HFF-Myc (cell line): ENCODE measurements around the gene MAEA.

Experiments used
- DNase-seq: peaks from one replicate; pipeline ENCODE4 v3.0.0-alpha.2; 2011; ENCODE audit warnings: low read depth; ENCODE audit errors: extremely low read depth
- H3K4me3 ChIP-seq: replicated peaks from 2 replicates; pipeline ENCODE4 v1.5.1; 2011; ENCODE audit warnings: low read depth, mild to moderate bottlenecking, control low read depth, low read length
- CTCF ChIP-seq: IDR thresholded peaks from 2 replicates; pipeline ENCODE4 v1.5.1; 2012; ENCODE audit warnings: mild to moderate bottlenecking, low read depth, low read length, control low read depth; ENCODE audit errors: missing control alignments

Gene MAEA

GRCh38 chr4:1338752-1339414, 49.2 kb downstream of the MAEA start:
- no peak for DNase-seq
- TF ChIP-seq CTCF: no peak
- no peak overlapping the region for H3K4me3 ChIP-seq

- no peak for TF ChIP-seq CTCF
- DNase-seq: no peak
- H3K4me3 ChIP-seq: no peak overlapping the region
Measured at GRCh38 chr4:1339489-1339888, 49.8 kb downstream of the MAEA start.

GRCh38 chr4:1340181-1340747, 50.6 kb downstream of the MAEA start:
- H3K4me3 ChIP-seq: no peak overlapping the region
- TF ChIP-seq CTCF: no peak
- DNase-seq: no peak

GRCh38 chr4:1340861-1341260, 51.2 kb downstream of the MAEA start:
- DNase-seq: no peak
- H3K4me3 ChIP-seq: no peak overlapping the region
- TF ChIP-seq CTCF: no peak

GRCh38 chr4:1342003-1342402, 52.3 kb downstream of the MAEA start:
- no peak for TF ChIP-seq CTCF
- H3K4me3 ChIP-seq: no peak overlapping the region
- DNase-seq: no peak

- no peak overlapping the region for H3K4me3 ChIP-seq
- no peak for TF ChIP-seq CTCF
- DNase-seq: no peak
Measured at GRCh38 chr4:1344696-1345095, 55.0 kb downstream of the MAEA start.
